HS-5 (cell line): Measurements from ENCODE around the gene C12orf42.
A peak's percentile ranks its signal among the peaks of the same experiment; 100 is the strongest.
"Not testable (repeated sequence)": the region's sequence is repeated elsewhere in the genome, so short reads cannot be mapped to it uniquely, and the experiment has no call there.

ENCODE experiments used
- DNase-seq: peaks from one replicate; pipeline ENCODE4 v3.0.0-alpha.2; 2012; ENCODE audit warnings: low read depth

The C12orf42 gene

GRCh38 chr12:103424849-103425586 lies 70.8 kb downstream of the C12orf42 start:
- not testable (repeated sequence) for DNase-seq

GRCh38 chr12:103423516-103423910 lies 72.3 kb downstream of the C12orf42 start:
- no peak for DNase-seq

- DNase-seq: no peak
Observed at GRCh38 chr12:103422746-103423515, 72.8 kb downstream of the C12orf42 start.

GRCh38 chr12:103422328-103422727 lies 73.4 kb downstream of the C12orf42 start:
- no peak for DNase-seq

- DNase-seq: no peak
Observed at GRCh38 chr12:103421402-103421801, 74.4 kb downstream of the C12orf42 start.

GRCh38 chr12:103415681-103416080 lies 80.1 kb downstream of the C12orf42 start:
- no peak for DNase-seq

- DNase-seq: peak; percentile 2
Observed at GRCh38 chr12:103401421-103401820, 94.3 kb downstream of the C12orf42 start.

GRCh38 chr12:103399986-103400385 lies 95.8 kb downstream of the C12orf42 start:
- no peak for DNase-seq

GRCh38 chr12:103397536-103397935 lies 98.2 kb downstream of the C12orf42 start:
- no peak for DNase-seq

GRCh38 chr12:103392722-103393121 lies 103.0 kb downstream of the C12orf42 start:
- no peak for DNase-seq

GRCh38 chr12:103391103-103391502 lies 104.7 kb downstream of the C12orf42 start:
- DNase-seq: no peak

GRCh38 chr12:103387385-103387784 lies 108.4 kb downstream of the C12orf42 start:
- DNase-seq: no peak

- DNase-seq: no peak
Observed at GRCh38 chr12:103386451-103386850, 109.3 kb downstream of the C12orf42 start.

- DNase-seq: no peak
Observed at GRCh38 chr12:103382736-103383346, 112.9 kb downstream of the C12orf42 start.

- DNase-seq: no peak
Observed at GRCh38 chr12:103382119-103382518, 113.6 kb downstream of the C12orf42 start.

GRCh38 chr12:103379670-103380069 lies 116.1 kb downstream of the C12orf42 start:
- DNase-seq: no peak

GRCh38 chr12:103373088-103373523 lies 122.7 kb downstream of the C12orf42 start:
- no peak for DNase-seq

- DNase-seq: no peak
Observed at GRCh38 chr12:103369929-103370328, 125.8 kb downstream of the C12orf42 start.

GRCh38 chr12:103368167-103368566 lies 127.6 kb downstream of the C12orf42 start:
- no peak for DNase-seq

GRCh38 chr12:103354403-103354802 lies 141.4 kb downstream of the C12orf42 start:
- no peak for DNase-seq

- DNase-seq: no peak
Observed at GRCh38 chr12:103353913-103354312, 141.9 kb downstream of the C12orf42 start.

GRCh38 chr12:103350116-103350515 lies 145.7 kb downstream of the C12orf42 start:
- DNase-seq: no peak

- DNase-seq: no peak
Observed at GRCh38 chr12:103348935-103349334, 146.8 kb downstream of the C12orf42 start.
